Gastroesophageal sphincter (tissue), 3 donors: ENCODE data around the gene EDN1.

Experiments used
- EP300 ChIP-seq: sonication (generic); formaldehyde crosslinking; IDR thresholded peaks from one replicate; pipeline ENCODE4 v1.6.1; 2017; ENCODE audit warnings: antibody characterized with exemption, mild to moderate bottlenecking
- POLR2A ChIP-seq, 2 donors: fragments of 450-650 bp; IDR thresholded peaks; one replicate each; pipeline ENCODE4 v1.6.1; 2017; ENCODE audit warnings: antibody characterized with exemption in 2 of 2, mild to moderate bottlenecking in 2 of 2, moderate library complexity in 1 of 2
- POLR2AphosphoS5 ChIP-seq: sonication (generic); formaldehyde crosslinking; IDR thresholded peaks from one replicate; pipeline ENCODE4 v1.6.1; 2017; ENCODE audit warnings: antibody characterized with exemption
- TF ChIP-seq, protein P1 (sequence below), 4 experiments: fragments of 200-600 bp in 2 of 4; fragments of 450-650 bp in 2 of 4; sonication (generic) in 1 of 4; IDR thresholded peaks; one replicate each; pipeline ENCODE4 v1.5.1; 2017 to 2019; ENCODE audit warnings: antibody characterized with exemption in 4 of 4, mild to moderate bottlenecking in 2 of 4, moderate library complexity in 2 of 4

DNA sequence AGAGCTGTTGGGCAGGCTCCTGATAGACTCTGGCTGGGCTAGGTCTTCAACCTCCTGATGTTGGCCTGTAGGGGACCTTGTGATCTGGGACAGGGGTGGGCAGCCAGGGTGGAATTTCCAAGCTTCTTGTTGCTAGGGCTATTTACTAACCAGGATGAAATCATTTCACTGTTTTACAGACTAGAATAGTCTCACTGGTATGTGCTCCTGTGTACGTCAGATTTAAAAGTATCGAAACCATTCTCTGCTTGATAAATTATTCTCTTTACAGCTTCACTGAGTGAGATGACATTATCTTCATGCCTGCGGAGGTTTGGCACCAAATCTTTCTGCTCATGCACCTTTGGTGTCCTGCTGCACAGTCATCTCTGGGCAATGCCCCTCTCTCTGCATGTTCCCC, 10.9 kb downstream of the EDN1 start:
- TF ChIP-seq, protein P1, sequence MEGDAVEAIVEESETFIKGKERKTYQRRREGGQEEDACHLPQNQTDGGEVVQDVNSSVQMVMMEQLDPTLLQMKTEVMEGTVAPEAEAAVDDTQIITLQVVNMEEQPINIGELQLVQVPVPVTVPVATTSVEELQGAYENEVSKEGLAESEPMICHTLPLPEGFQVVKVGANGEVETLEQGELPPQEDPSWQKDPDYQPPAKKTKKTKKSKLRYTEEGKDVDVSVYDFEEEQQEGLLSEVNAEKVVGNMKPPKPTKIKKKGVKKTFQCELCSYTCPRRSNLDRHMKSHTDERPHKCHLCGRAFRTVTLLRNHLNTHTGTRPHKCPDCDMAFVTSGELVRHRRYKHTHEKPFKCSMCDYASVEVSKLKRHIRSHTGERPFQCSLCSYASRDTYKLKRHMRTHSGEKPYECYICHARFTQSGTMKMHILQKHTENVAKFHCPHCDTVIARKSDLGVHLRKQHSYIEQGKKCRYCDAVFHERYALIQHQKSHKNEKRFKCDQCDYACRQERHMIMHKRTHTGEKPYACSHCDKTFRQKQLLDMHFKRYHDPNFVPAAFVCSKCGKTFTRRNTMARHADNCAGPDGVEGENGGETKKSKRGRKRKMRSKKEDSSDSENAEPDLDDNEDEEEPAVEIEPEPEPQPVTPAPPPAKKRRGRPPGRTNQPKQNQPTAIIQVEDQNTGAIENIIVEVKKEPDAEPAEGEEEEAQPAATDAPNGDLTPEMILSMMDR (IDR thresholded peaks at IDR 0.05): no peak
- TF ChIP-seq POLR2AphosphoS5: no peak
- TF ChIP-seq EP300: no peak
- TF ChIP-seq POLR2A (IDR thresholded peaks at IDR 0.05): no peak
